ENCODE results near the gene ZCCHC17. TPM values are rescaled to one million over a fixed set of nuclear protein-coding genes. Genes with fewer than 3 reads are reported as not detected.
A peak's percentile ranks its signal among the peaks of the same experiment; 100 is the strongest.

Gene ZCCHC17
- total RNA-seq, 1 experiment from 2014 or later, result 49.5 TPM

- peak; percentile 11 for DNase-seq (ENCODE audit: low read depth)
- in situ Hi-C loops (cut with HindIII; ENCODE audit: low pct_unique_long_range_greater_than_20kb, low sequenced_read_pairs), result no loop called here
These were observed 730 bp downstream of the ZCCHC17 start for GRCh38 chr1:31297277-31298247.

DNA sequence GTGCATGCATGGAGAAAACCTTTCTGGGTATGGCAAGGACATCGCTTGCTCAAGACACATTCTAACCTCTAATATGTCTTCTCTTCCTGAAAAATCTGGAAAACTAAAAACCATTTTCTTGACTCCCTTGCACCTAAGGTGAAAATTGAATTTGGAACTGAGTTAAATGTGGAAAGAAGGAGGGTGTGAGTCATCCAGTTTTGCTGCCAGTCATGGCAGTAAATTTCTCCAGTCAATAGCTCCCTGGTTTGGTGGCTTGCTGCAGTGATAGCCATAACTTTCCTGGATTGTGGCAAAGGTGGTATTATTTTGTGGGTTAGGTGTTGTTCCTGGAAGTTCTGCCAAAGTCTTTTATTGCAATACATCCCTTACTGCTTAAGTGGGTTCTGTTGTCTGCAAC lies 2.5 kb downstream of the ZCCHC17 start:
- in situ Hi-C loops (cut with HindIII; ENCODE audit: low pct_unique_long_range_greater_than_20kb, low sequenced_read_pairs), result no loop called here
- DNase-seq (ENCODE audit: low read depth), result no peak

DNA sequence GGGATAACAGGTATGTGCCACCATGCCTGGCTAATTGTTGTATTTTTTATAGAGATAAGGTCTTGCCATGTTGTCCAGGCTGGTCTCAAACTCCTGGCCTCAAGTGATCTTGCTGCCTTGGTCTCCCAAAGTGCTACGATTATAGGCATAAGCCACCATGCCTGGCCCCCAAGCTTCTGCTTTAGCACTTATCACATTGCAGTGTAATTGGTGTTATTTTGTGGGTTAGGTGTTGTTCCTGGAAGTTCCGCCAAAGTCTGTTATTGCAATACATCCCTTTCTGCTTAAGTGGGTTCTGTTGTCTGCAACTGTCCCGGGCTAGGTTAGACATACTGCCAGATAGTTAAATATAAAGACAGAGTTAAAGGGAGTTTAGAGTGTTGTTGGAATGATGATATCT lies 3.4 kb downstream of the ZCCHC17 start:
- in situ Hi-C loops (cut with HindIII; ENCODE audit: low pct_unique_long_range_greater_than_20kb, low sequenced_read_pairs), result no loop called here
- DNase-seq (ENCODE audit: low read depth), result no peak

GRCh38 chr1:31302709-31303441 lies 6.0 kb downstream of the ZCCHC17 start:
- in situ Hi-C loops (cut with HindIII; ENCODE audit: low pct_unique_long_range_greater_than_20kb, low sequenced_read_pairs), result no loop called here
- no peak for DNase-seq (ENCODE audit: low read depth)

DNA sequence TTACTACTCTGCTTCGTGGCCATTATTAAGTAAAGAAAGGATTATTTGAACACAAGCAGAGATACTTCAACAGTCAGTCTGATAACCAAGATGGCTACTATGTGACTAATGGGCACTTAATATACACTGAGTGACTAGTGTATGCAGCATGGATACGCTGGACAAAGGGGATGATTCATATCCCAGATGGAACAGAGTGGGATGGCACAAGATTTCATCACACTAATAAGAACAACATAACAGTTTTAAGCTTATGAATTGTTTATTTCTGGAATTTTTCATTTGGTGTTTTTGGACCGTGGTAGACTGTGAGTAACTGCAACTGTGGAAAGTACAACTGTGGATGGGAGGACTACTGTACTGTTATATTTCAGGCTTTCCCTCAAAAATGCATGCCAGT lies 9.4 kb downstream of the ZCCHC17 start:
- in situ Hi-C loops (cut with HindIII; ENCODE audit: low pct_unique_long_range_greater_than_20kb, low sequenced_read_pairs), result no loop called here
- peak; percentile 19 for DNase-seq (ENCODE audit: low read depth)

GRCh38 chr1:31308036-31308435 lies 11.2 kb downstream of the ZCCHC17 start:
- DNase-seq (ENCODE audit: low read depth), result no peak
- in situ Hi-C loops (cut with HindIII; ENCODE audit: low pct_unique_long_range_greater_than_20kb, low sequenced_read_pairs), result no loop called here

- no peak for DNase-seq (ENCODE audit: low read depth)
- in situ Hi-C loops (cut with HindIII; ENCODE audit: low pct_unique_long_range_greater_than_20kb, low sequenced_read_pairs), result no loop called here
These were observed 13.4 kb downstream of the ZCCHC17 start for GRCh38 chr1:31310198-31310597.

GRCh38 chr1:31315902-31316301 lies 19.1 kb downstream of the ZCCHC17 start:
- DNase-seq (ENCODE audit: low read depth), result no peak
- in situ Hi-C loops (cut with HindIII; ENCODE audit: low pct_unique_long_range_greater_than_20kb, low sequenced_read_pairs), result no loop called here

DNA sequence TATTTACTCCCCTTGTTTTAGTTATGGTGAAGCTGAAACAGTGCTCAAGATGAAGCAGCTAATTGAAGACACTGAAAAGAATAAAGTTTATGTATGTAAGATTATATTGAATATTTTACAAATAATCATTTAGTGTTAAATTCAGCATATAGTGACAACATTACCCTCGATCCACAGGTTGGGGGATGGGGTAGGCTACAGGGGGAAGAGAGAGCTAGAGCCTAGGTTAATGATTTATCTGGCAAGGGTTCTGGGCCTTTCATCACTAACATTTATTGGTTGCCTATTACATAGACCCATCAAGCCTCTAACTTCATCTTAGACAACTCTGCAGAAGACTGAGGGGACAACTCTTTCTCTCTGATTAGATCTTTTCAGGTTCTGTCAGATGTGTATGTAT lies 21.3 kb downstream of the ZCCHC17 start:
- in situ Hi-C loops (cut with HindIII; ENCODE audit: low pct_unique_long_range_greater_than_20kb, low sequenced_read_pairs), result no loop called here
- DNase-seq (ENCODE audit: low read depth), result no peak

DNA sequence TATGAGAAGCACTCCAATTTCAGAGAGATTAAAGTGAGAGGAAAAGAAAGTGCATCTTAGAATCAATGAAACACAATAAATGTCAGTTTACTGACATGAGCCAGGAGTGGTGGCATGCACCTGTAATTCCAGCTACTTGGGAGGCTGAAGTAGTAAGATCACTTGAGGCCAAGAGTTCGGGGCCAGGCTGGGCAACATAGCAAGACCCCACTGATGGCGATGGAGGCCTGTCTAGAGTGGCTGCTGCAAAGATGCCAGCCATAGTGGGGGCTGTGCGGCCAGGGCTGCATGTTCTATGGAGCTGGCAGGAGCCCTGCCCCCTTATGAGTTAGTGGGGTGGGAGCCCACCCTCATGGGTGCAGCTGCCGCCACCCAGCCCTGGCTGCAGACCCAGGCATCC lies 27.3 kb downstream of the ZCCHC17 start:
- DNase-seq (ENCODE audit: low read depth), result no peak
- in situ Hi-C loops (cut with HindIII; ENCODE audit: low pct_unique_long_range_greater_than_20kb, low sequenced_read_pairs), result no loop called here

- no peak for DNase-seq (ENCODE audit: low read depth)
- in situ Hi-C loops (cut with HindIII; ENCODE audit: low pct_unique_long_range_greater_than_20kb, low sequenced_read_pairs), result no loop called here
These were observed 28.2 kb downstream of the ZCCHC17 start for GRCh38 chr1:31324992-31325391.

DNA sequence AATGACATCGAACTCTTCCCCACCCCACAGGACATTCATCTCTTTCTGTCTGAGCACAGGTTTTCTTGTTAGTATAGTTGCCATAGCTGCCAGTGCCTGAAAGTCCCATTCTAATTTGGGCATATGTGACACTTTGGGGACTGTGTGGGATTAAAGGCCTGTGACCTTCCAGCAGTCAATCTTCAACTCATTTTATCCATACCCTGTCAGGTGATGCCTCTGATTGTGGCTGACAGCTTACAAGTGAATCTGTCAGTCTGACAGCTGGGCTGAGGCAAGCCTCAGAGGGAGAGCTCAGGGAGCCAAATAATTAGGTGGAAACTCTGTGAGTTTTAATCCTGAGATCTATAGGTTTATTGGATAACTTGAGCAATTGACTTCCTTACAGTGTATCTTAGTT lies 29.6 kb downstream of the ZCCHC17 start:
- DNase-seq (ENCODE audit: low read depth), result no peak
- in situ Hi-C loops (cut with HindIII; ENCODE audit: low pct_unique_long_range_greater_than_20kb, low sequenced_read_pairs), result no loop called here

- DNase-seq (ENCODE audit: low read depth), result no peak
- in situ Hi-C loops (cut with HindIII; ENCODE audit: low pct_unique_long_range_greater_than_20kb, low sequenced_read_pairs), result no loop called here
These were observed 30.5 kb downstream of the ZCCHC17 start for GRCh38 chr1:31327381-31327780.

- in situ Hi-C loops (cut with HindIII; ENCODE audit: low pct_unique_long_range_greater_than_20kb, low sequenced_read_pairs), result no loop called here
These were observed 38.2 kb downstream of the ZCCHC17 start for GRCh38 chr1:31335007-31335406.

DNA sequence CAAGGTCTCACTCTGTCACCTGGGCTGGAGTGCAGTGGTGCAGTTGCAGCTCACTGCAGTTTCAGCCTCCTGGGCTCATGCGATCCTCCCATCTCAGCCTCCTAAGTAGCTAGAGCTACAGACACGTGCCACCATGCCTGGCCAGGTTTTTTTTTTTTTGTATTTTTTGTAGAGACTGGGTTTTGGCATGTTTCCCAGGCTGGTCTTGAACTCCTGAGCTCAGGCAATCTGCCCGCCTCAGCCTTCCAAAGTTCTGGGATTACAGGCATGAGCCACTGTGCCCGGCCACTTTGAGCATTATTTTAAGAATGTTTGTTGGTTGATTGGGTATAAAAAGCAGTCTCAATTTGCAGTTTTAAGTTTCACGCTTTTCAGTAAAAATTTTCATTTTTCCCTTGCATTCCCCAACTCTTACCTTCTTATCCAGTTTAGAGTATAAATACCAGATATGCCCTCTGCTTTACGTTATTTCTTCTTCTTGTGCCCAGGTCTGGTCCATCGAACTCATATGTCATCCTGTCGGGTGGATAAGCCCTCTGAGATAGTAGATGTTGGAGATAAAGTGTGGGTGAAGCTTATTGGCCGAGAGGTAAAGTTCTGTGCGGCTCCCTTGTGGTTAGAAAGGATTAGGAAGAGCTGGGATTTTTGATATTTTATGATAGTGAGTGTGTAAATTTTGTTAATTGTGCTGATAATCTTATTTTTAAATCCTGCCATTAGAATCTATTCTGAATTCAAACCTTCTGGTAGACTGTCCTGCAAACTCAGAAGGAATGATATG lies 40.0 kb downstream of the ZCCHC17 start:
- DNase-seq (ENCODE audit: low read depth), result no peak
- in situ Hi-C loops (cut with HindIII; ENCODE audit: low pct_unique_long_range_greater_than_20kb, low sequenced_read_pairs), result no loop called here

More at GRCh38 chr1:31335007-31335406, 38.2 kb downstream of the ZCCHC17 start:
- peak; percentile 44 for DNase-seq (ENCODE audit: low read depth)

GRCh38 chr1:31344503-31344902 lies 47.7 kb downstream of the ZCCHC17 start:
- no peak for DNase-seq (ENCODE audit: low read depth)
- in situ Hi-C loops (cut with HindIII; ENCODE audit: low pct_unique_long_range_greater_than_20kb, low sequenced_read_pairs), result no loop called here

- DNase-seq (ENCODE audit: low read depth), result no peak
- in situ Hi-C loops (cut with HindIII; ENCODE audit: low pct_unique_long_range_greater_than_20kb, low sequenced_read_pairs), result no loop called here
These were observed 48.8 kb downstream of the ZCCHC17 start for GRCh38 chr1:31345635-31346034.

GRCh38 chr1:31346785-31347184 lies 50.0 kb downstream of the ZCCHC17 start:
- in situ Hi-C loops (cut with HindIII; ENCODE audit: low pct_unique_long_range_greater_than_20kb, low sequenced_read_pairs), result no loop called here
- DNase-seq (ENCODE audit: low read depth), result no peak

DNA sequence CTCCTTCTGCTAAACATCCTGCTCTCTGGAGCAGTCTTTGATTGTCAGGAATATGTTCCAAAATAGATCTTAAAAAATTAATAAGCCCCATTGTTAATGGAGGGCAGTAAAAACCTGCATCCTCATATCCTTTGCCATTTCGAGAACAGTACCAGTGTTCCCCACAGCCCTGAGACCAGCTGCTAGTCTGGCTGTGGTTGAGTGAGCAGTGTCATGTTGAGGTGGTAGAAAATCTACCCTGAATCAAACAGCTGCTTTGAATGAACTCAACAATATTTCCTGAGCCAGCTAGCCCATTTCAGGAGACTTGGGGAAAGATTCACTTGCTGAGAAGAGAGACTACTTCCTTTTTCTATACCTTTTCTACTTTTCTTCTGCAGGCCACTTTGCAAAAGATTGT lies 51.6 kb downstream of the ZCCHC17 start:
- in situ Hi-C loops (cut with HindIII; ENCODE audit: low pct_unique_long_range_greater_than_20kb, low sequenced_read_pairs), result no loop called here
- DNase-seq (ENCODE audit: low read depth), result no peak

All from Caki2 (cell line).